Peyer's patch (tissue), 4 donors: ENCODE results near the gene RAD51D.

ENCODE experiments used
- CTCF ChIP-seq, 6 experiments: fragments of 450-650 bp in 4 of 6; fragments of 200-600 bp in 2 of 6; sonication (generic) in 1 of 6; IDR thresholded peaks; one replicate each; pipeline ENCODE4 v1.5.1; 2017 to 2019; ENCODE audit warnings: antibody characterized with exemption in 6 of 6, mild to moderate bottlenecking in 3 of 6, moderate library complexity in 1 of 6
- POLR2A ChIP-seq, 2 donors: fragments of 450-650 bp; IDR thresholded peaks; one replicate each; pipeline ENCODE4 v1.5.1; 2017; ENCODE audit warnings: antibody characterized with exemption in 2 of 2, mild to moderate bottlenecking in 2 of 2, moderate library complexity in 2 of 2

DNA sequence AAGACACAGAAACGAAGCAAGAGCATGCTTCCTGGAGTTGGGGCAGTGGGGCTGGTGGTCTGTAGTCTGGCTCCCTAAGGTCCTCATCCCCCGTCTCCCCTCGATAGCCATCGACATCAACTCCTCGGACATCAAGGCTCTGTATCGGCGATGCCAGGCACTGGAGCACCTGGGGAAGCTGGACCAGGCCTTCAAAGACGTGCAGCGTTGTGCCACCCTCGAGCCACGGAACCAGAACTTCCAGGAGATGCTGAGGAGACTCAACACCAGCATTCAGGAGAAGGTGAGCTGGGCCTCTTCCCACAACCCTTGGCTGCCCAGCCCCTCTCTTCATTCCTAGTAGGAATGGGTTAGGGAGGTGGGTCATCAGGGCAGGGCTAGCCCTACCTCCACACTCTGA is 30.3 kb upstream of the RAD51D start:
- no peak for TF ChIP-seq POLR2A (IDR thresholded peaks at IDR 0.05)
- TF ChIP-seq CTCF (IDR thresholded peaks at IDR 0.05): no peak
